Raji (cell line): ENCODE measurements around the gene ARHGAP32.

Experiments
- POLR2A ChIP-seq: IDR thresholded peaks from 2 replicates; pipeline ENCODE4 v1.6.1; 2011; ENCODE audit warnings: low read depth, low read length, control low read depth; ENCODE audit not compliant: insufficient read depth

The ARHGAP32 gene

GRCh38 chr11:128924510-128925249 lies 267.4 kb downstream of the ARHGAP32 start:
- no peak for TF ChIP-seq POLR2A

DNA sequence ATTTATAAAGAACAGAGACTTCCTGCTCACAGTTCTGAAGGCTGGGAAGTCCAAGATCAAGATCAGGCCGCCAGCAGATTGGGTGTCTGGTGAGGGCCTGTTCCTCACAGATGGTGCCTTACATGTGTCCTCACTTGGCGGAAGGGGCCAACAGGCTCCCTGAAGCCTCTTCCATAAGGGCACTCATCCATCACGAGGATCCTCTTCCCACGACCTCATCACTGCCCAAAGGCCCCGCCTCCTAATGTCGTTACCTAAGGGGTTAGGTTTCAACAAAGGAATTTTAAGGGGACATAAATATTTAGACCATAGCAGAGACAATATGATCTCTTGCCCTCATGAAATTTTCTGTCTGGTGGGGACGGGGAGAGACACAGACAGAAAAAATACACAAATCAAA lies 268.0 kb downstream of the ARHGAP32 start:
- TF ChIP-seq POLR2A = no peak

DNA sequence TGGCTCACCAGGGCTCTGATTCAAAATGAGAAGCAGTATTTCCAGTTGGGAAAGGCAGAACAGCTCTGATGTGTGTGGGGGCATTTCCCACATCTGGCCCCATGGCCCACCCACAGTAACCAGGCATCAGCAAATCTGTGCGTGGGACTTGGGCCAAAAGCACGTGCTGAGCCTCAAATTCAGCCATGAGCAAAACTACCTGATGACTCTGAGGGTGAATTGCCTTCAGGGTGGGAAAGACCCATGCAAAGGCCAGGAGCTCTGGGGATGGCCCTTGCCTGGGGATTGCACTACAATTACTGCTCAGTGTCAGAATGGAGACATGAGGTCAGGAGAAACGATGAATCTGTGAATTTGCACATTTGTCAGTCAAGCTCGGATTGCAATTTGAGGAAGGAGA lies 270.3 kb downstream of the ARHGAP32 start:
- no peak for TF ChIP-seq POLR2A

GRCh38 chr11:128920666-128921065 lies 271.5 kb downstream of the ARHGAP32 start:
- TF ChIP-seq POLR2A = no peak

DNA sequence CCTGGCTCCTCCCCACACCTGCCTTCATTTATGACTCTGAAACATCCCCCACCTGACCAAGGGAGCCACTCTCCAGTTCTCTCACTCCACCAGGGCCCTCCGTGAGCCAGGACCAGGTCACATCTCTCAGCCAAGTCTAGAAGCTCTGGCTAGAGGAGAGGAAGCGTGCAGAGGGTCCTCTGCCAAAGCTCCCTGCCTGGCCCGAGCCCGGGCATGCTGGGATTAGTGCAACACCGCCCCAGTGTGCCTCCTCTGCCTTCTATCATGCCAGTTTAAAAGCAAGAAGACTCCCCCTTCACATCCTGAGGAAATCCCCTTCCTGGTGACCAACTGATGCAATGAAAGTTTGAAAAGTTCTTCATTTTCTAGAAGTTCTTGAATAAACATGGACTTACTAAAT lies 272.9 kb downstream of the ARHGAP32 start:
- no peak for TF ChIP-seq POLR2A

- TF ChIP-seq POLR2A = no peak
These were observed 274.9 kb downstream of the ARHGAP32 start for GRCh38 chr11:128917144-128917724.

- no peak for TF ChIP-seq POLR2A
These were observed 275.4 kb downstream of the ARHGAP32 start for GRCh38 chr11:128916681-128917080.

- TF ChIP-seq POLR2A = no peak
These were observed 276.0 kb downstream of the ARHGAP32 start for GRCh38 chr11:128916037-128916572.

- TF ChIP-seq POLR2A = no peak
These were observed 277.0 kb downstream of the ARHGAP32 start for GRCh38 chr11:128915149-128915521.
